H9 (cell line): ENCODE data around the gene MN1. TPM values are rescaled to one million over a fixed set of nuclear protein-coding genes. Genes with fewer than 3 reads are reported as not detected.

Experiments
- DNase-seq: peaks from one replicate; pipeline ENCODE4 v3.0.0-alpha.2; 2017
- H2AFZ ChIP-seq: one replicate; pipeline ENCODE4 v1.6.1; 2013; ENCODE audit warnings: mild to moderate bottlenecking, low read length, control low read depth, moderate library complexity
- H2AK5ac ChIP-seq: 2 replicates; pipeline ENCODE4 v1.6.1; 2013; ENCODE audit warnings: low read length, control low read depth, mixed read lengths; ENCODE audit not compliant: insufficient read length
- H2BK120ac ChIP-seq: one replicate; pipeline ENCODE4 v1.6.1; 2013; ENCODE audit warnings: low read depth, mild to moderate bottlenecking, low read length, control low read depth, inconsistent platforms; ENCODE audit not compliant: poor library complexity, severe bottlenecking
- H2BK12ac ChIP-seq: 2 replicates; pipeline ENCODE4 v1.6.1; 2013; ENCODE audit warnings: low read length, control low read depth, mixed read lengths, low read depth; ENCODE audit not compliant: insufficient read length
- H2BK15ac ChIP-seq: 2 replicates; pipeline ENCODE4 v1.6.1; 2013; ENCODE audit warnings: low read depth, low read length, control low read depth
- H2BK20ac ChIP-seq: one replicate; pipeline ENCODE4 v1.6.1; 2013; ENCODE audit warnings: low read depth, mild to moderate bottlenecking, low read length, control low read depth, inconsistent platforms; ENCODE audit not compliant: poor library complexity, severe bottlenecking
- H2BK5ac ChIP-seq: 2 replicates; pipeline ENCODE4 v1.6.1; 2013; ENCODE audit warnings: low read length, control low read depth, mixed read lengths; ENCODE audit not compliant: insufficient read length
- H3K14ac ChIP-seq: 2 replicates; pipeline ENCODE4 v1.6.1; 2013; ENCODE audit warnings: low read length, control low read depth; ENCODE audit not compliant: insufficient read depth
- H3K18ac ChIP-seq: 2 replicates; pipeline ENCODE4 v1.6.1; 2013; ENCODE audit warnings: low read depth, mild to moderate bottlenecking, mixed read lengths, low read length, control low read depth; ENCODE audit not compliant: insufficient read length
- H3K23ac ChIP-seq: 2 replicates; pipeline ENCODE4 v1.6.1; 2013; ENCODE audit warnings: low read length, control low read depth, mixed read lengths, low read depth; ENCODE audit not compliant: insufficient read length
- H3K23me2 ChIP-seq: 2 replicates; pipeline ENCODE4 v1.6.1; 2013; ENCODE audit warnings: low read depth, mild to moderate bottlenecking, mixed read lengths, low read length, control low read depth; ENCODE audit not compliant: insufficient read length, poor library complexity, severe bottlenecking
- H3K27ac ChIP-seq: 2 replicates; pipeline ENCODE4 v1.5.1; 2013; ENCODE audit warnings: low read length, control low read depth, mixed read lengths, low read depth; ENCODE audit not compliant: insufficient read length
- H3K27me3 ChIP-seq: 2 replicates; pipeline ENCODE4 v1.6.1; 2013; ENCODE audit warnings: low read length, control low read depth, inconsistent platforms; ENCODE audit not compliant: insufficient read depth
- H3K4ac ChIP-seq: 2 replicates; pipeline ENCODE4 v1.6.1; 2013; ENCODE audit warnings: low read depth, mild to moderate bottlenecking, control low read depth, inconsistent platforms, low read length, moderate library complexity
- H3K4me1 ChIP-seq: 2 replicates; pipeline ENCODE4 v1.6.1; 2013; ENCODE audit warnings: low read length, control low read depth, inconsistent platforms; ENCODE audit not compliant: insufficient read depth
- H3K4me2 ChIP-seq: 2 replicates; pipeline ENCODE4 v1.6.1; 2013; ENCODE audit warnings: low read length, control low read depth, mixed read lengths; ENCODE audit not compliant: insufficient read length, insufficient read depth
- H3K56ac ChIP-seq: 2 replicates; pipeline ENCODE4 v1.6.1; 2013; ENCODE audit warnings: low read depth, mild to moderate bottlenecking, mixed read lengths, low read length, control low read depth; ENCODE audit not compliant: insufficient read length
- H3K79me1 ChIP-seq: 2 replicates; pipeline ENCODE4 v1.6.1; 2013; ENCODE audit warnings: low read depth, mild to moderate bottlenecking, moderate library complexity, low read length, control low read depth, inconsistent platforms; ENCODE audit not compliant: insufficient read depth, poor library complexity, severe bottlenecking
- H3K79me2 ChIP-seq: 2 replicates; pipeline ENCODE4 v1.6.1; 2013; ENCODE audit warnings: low read length, control low read depth, inconsistent platforms; ENCODE audit not compliant: insufficient read depth
- H3K9ac ChIP-seq: 2 replicates; pipeline ENCODE4 v1.6.1; 2013; ENCODE audit warnings: low read length, control low read depth, mixed read lengths; ENCODE audit not compliant: insufficient read length; ENCODE audit errors: extremely low read depth
- H3K9me3 ChIP-seq: one replicate; pipeline ENCODE4 v1.6.1; 2013; ENCODE audit warnings: low read depth, low read length, inconsistent platforms; ENCODE audit not compliant: control insufficient read depth
- H3T11ph ChIP-seq: one replicate; pipeline ENCODE4 v1.6.1; 2013; ENCODE audit warnings: mild to moderate bottlenecking, low read length, control low read depth, inconsistent platforms
- H4K20me1 ChIP-seq: one replicate; pipeline ENCODE4 v1.6.1; 2013; ENCODE audit not compliant: control insufficient read depth, insufficient read length, insufficient read depth
- H4K5ac ChIP-seq: 2 replicates; pipeline ENCODE4 v1.6.1; 2013; ENCODE audit warnings: low read depth, mild to moderate bottlenecking, mixed read lengths, low read length, control low read depth; ENCODE audit not compliant: insufficient read length
- H4K8ac ChIP-seq: replicated peaks from 2 replicates; pipeline ENCODE4 v1.6.1; 2013; ENCODE audit warnings: low read length, control low read depth, mixed read lengths, low read depth; ENCODE audit not compliant: insufficient read length
- H4K91ac ChIP-seq: 2 replicates; pipeline ENCODE4 v1.6.1; 2013; ENCODE audit warnings: low read depth, mild to moderate bottlenecking, moderate library complexity, mixed read lengths, low read length, control low read depth; ENCODE audit not compliant: insufficient read length
- H3K27ac Mint-ChIP-seq, 3 experiments: 2 replicates in 2 of 3; 3 replicates in 1 of 3; pipeline ENCODE4 v1.8.0; 2020 to 2021; ENCODE audit warnings: mixed read lengths in 3 of 3, mild to moderate bottlenecking in 1 of 3, moderate library complexity in 1 of 3
- H3K27me3 Mint-ChIP-seq: 2 replicates; pipeline ENCODE4 v1.8.0; 2021; ENCODE audit warnings: low read depth, mild to moderate bottlenecking, moderate library complexity, mixed read lengths
- H3K36me3 Mint-ChIP-seq, 3 experiments: 2 replicates in 2 of 3; 3 replicates in 1 of 3; pipeline ENCODE4 v1.8.0; 2020 to 2021; ENCODE audit warnings: low read depth in 3 of 3, mixed read lengths in 3 of 3; ENCODE audit not compliant: insufficient read depth in 1 of 3
- H3K4me1 Mint-ChIP-seq, 2 experiments: 2 replicates each; pipeline ENCODE4 v1.8.0; 2020; ENCODE audit warnings: mixed read lengths in 2 of 2
- H3K4me3 Mint-ChIP-seq, 2 experiments: 2 replicates in 1 of 2; 3 replicates in 1 of 2; pipeline ENCODE4 v1.8.0; 2020 to 2021; ENCODE audit warnings: mild to moderate bottlenecking in 2 of 2, mixed read lengths in 2 of 2, moderate library complexity in 1 of 2
- H3K9me3 Mint-ChIP-seq, 2 experiments: 2 replicates in 1 of 2; 3 replicates in 1 of 2; pipeline ENCODE4 v1.8.0; 2020; ENCODE audit warnings: mild to moderate bottlenecking in 2 of 2, mixed read lengths in 2 of 2, moderate library complexity in 1 of 2
- WGBS: extraction: QIAGEN DNeasy Blood & Tissue Kit; methylation state at CpG from one replicate; pipeline ENCODE4 v1.1.7; 2013; ENCODE audit warnings: missing lambda C conversion rate, low lambda C conversion rate, mixed read lengths; ENCODE audit not compliant: insufficient read length; ENCODE audit errors: extremely low coverage; 5-methylcytosine and 5-hydroxymethylcytosine counted together
- total RNA-seq: library from RNA; stranded (reverse); gene quantifications from 2 replicates; pipeline ENCODE4 v1.2.1, GENCODE V29; 2021
- TF ChIP-seq, protein P1 (sequence below): fragments of 200-600 bp; sonication (generic); conservative IDR thresholded peaks from 3 replicates; pipeline ENCODE4 v1.8.0; 2021; ENCODE audit warnings: antibody characterized with exemption, mild to moderate bottlenecking

MN1 gene
- total RNA-seq, 1 experiment from 2014 or later: 2.8 TPM

- H3K4me3 Mint-ChIP-seq: no peak overlapping the region
- Histone ChIP-seq H3K4me1 (peaks cover 8% of the 10 kb centered on the region; the same call in 1 of the 2 replicates), H3K27me3 (no peaks in the 10 kb centered on the region), H2BK5ac (no peak overlapping the region), H3K23ac (no peak overlapping the region), H4K8ac (no peak overlapping the region), H4K20me1 (no peaks in the 10 kb centered on the region), H2BK20ac (no peak overlapping the region), H3K27ac (no peak overlapping the region), H4K91ac (no peak overlapping the region), H3K79me1 (peaks cover 12% of the 10 kb centered on the region), H3K9me3 (no peaks in the 10 kb centered on the region), H3K23me2 (no peaks in the 10 kb centered on the region), H2BK12ac (no peak overlapping the region), H2BK15ac (no peak overlapping the region), H4K5ac (no peak overlapping the region), H3T11ph (no peak overlapping the region), H2BK120ac (no peak overlapping the region), H2AK5ac (no peak overlapping the region), H3K4me2 (no peak overlapping the region), H3K14ac (no peak overlapping the region), H3K4ac (no peak overlapping the region), H3K18ac (no peak overlapping the region), H3K9ac (no peak overlapping the region), H3K79me2 (peaks cover 44% of the 10 kb centered on the region), H3K56ac (no peak overlapping the region), H2AFZ (no peak overlapping the region)
- WGBS: no CpG with 5 or more reads among the region's 1 CpG
- H3K36me3 Mint-ChIP-seq: peaks cover 18 to 30% (median 23%) of the 10 kb centered on the region in 3 experiments
- TF ChIP-seq, protein P1, sequence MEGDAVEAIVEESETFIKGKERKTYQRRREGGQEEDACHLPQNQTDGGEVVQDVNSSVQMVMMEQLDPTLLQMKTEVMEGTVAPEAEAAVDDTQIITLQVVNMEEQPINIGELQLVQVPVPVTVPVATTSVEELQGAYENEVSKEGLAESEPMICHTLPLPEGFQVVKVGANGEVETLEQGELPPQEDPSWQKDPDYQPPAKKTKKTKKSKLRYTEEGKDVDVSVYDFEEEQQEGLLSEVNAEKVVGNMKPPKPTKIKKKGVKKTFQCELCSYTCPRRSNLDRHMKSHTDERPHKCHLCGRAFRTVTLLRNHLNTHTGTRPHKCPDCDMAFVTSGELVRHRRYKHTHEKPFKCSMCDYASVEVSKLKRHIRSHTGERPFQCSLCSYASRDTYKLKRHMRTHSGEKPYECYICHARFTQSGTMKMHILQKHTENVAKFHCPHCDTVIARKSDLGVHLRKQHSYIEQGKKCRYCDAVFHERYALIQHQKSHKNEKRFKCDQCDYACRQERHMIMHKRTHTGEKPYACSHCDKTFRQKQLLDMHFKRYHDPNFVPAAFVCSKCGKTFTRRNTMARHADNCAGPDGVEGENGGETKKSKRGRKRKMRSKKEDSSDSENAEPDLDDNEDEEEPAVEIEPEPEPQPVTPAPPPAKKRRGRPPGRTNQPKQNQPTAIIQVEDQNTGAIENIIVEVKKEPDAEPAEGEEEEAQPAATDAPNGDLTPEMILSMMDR: peak; percentile 31; the same call in 2 of the 3 replicates
- no peak overlapping the region for H3K27ac Mint-ChIP-seq
- peaks cover 19 to 27% of the 10 kb centered on the region in 2 experiments for H3K9me3 Mint-ChIP-seq
- H3K27me3 Mint-ChIP-seq: no peaks in the 10 kb centered on the region
- peaks cover 24 to 44% of the 10 kb centered on the region in 2 experiments for H3K4me1 Mint-ChIP-seq
- no peak for DNase-seq
Measured at GRCh38 chr22:27723158-27723557, 78.4 kb downstream of the MN1 start.
